ENCODE measurements around the gene KIAA1191.
A peak's percentile ranks its signal among the peaks of the same experiment; 100 is the strongest.

Gene KIAA1191

DNA sequence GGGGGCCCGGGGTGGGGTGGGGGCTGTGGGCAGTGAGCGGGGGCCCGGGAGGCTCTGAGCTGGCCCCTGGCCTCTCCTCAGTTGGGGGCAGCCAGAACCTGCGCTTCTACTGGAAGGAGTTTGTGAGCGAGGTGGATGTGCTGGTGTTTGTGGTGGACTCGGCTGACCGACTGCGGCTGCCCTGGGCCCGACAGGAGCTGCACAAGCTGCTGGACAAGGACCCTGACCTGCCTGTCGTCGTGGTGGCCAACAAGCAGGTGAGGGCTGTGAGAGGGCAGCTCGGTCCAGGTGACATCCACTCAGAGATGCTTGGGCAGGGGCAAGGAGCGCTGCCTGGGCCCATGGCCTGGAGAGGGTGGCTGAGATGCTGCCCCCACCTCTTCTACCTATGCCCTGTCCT, 7.2 kb upstream of the KIAA1191 start:
- no peak for TF ChIP-seq JUND (IDR thresholded peaks at IDR 0.05; ENCODE audit: low read depth)
- in situ Hi-C loops (cut with HindIII; ENCODE audit: low pct_unique_long_range_greater_than_20kb, low sequenced_read_pairs) = no loop called here
- no peak for DNase-seq (ENCODE audit: low read depth in 1 of 2, low spot score in 1 of 2)

DNA sequence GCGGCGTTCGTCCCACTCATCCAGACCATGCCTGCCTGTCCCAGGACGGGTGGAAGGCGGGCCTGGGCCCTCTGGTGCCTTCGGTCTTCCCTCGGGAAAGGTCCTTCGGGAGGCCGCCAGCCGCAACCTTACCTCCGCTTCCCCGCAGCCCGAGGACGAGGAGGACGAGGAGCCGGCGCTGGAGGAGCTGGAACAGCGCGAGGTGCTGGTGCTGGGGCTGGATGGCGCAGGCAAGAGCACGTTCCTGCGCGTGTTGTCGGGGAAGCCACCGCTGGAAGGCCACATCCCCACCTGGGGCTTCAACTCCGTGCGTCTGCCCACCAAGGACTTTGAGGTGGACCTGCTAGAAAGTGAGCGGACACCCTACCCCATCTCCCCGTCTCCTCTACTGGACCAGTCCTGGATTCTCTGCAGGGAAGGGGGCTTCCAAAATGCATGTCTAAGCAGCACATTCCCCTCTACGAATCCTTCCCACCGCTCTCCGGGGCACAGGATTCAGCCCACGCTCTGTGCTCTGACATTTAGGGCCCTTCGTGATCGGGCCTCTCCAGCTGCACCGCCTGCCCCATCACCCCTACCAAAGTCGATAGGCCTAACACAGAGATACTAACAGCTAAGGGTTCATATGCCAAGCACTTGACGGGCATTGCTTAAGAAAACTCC, 4.8 kb upstream of the KIAA1191 start:
- no peak for DNase-seq (ENCODE audit: low read depth in 1 of 2, low spot score in 1 of 2)
- TF ChIP-seq JUND (IDR thresholded peaks at IDR 0.05; ENCODE audit: low read depth) = no peak
- in situ Hi-C loops (cut with HindIII; ENCODE audit: low pct_unique_long_range_greater_than_20kb, low sequenced_read_pairs) = no loop called here

DNA sequence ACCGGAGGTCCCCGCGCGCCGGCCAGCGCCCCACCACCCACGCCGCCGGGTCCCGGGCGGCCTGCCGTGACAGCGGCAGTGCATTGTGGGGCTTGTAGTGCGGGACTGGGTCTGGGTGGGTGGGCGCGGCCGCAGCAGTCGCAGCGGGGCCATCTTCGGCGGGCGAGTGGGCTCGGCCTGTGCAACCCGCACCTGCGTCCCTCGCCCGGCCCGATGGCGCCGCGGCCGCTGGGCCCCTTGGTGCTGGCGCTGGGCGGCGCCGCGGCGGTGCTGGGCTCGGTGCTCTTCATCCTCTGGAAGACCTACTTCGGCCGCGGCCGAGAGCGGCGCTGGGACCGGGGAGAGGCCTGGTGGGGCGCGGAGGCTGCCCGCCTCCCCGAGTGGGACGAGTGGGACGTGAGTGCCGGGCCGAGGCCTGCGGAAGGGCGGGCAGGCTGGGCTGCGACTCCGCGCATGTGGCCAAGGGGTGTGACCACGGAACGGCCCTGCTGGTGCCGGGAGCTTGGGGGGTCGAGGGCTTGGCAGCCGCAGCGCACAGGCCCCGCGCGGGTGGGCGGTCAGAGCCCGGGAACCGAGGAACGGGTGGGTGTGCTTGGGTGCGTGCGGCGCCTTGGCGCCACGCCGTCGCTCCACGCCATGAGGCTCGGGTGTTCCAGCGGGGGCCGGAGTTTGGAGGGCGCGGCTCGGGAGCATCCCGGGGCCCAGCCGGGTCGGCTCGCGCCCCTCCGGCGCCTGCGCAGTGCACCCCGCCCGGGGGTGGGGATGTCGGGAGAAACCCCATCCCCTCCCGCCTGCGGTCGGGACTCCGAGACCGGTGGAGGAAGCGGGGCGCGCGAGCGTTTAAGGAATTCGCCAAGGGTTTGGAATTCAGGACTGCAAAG, 4.0 kb upstream of the KIAA1191 start, which contains the start of gene ARL10:
Gene ARL10, plus strand, starts transcription at position 137 of the 881 bp plus-strand sequence. Its CDS starts 77 bp downstream, at position 214.
- no peak for DNase-seq (ENCODE audit: low read depth in 1 of 2, low spot score in 1 of 2)
- in situ Hi-C loops (cut with HindIII; ENCODE audit: low pct_unique_long_range_greater_than_20kb, low sequenced_read_pairs) = no loop called here
- no peak for TF ChIP-seq JUND (IDR thresholded peaks at IDR 0.05; ENCODE audit: low read depth)

DNA sequence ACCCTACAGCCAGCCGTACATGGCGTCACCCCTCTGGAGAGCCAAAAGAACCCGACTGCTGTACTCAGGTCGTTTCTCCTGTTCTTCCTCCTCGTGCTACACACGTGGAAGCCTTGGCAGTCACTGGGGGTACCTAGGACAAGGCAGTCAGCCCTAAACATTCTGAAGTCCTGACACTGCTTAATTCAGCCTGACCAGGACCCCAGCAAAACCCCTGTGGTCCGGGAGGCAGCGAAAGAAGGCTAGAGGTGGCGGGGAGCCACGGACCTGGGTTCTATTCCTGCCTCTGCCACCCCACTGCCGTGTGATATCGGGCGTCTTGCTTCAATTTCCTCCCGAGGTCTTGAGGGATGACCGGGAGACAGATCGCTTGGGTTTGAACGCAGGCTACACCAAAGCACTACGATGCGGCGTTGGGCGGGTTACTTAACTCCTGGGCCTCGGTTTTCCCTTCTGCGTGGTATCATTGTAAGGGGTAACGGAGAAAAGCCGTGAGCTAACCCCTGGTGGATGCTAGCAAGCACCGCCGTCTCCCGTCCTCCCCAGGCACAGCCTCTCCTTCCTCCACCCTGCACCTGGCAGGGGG, 3.3 kb upstream of the KIAA1191 start:
- TF ChIP-seq JUND (IDR thresholded peaks at IDR 0.05; ENCODE audit: low read depth) = no peak
- no peak for DNase-seq (ENCODE audit: low read depth in 1 of 2, low spot score in 1 of 2)
- in situ Hi-C loops (cut with HindIII; ENCODE audit: low pct_unique_long_range_greater_than_20kb, low sequenced_read_pairs) = no loop called here

DNA sequence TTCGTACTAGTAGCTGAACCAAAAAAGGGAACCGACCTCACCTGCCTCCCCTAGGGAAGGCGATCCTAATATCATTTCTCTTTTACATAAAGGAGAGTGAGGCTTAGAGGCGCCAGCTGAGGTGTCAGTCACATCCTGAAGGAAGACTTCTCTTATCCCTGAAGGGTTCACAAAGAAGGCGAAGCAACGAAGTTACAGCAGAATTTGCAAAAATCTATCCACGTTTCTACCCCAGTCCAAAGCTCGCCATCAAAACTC, 598 bp upstream of the KIAA1191 start:
- TF ChIP-seq JUND (IDR thresholded peaks at IDR 0.05; ENCODE audit: low read depth) = no peak
- DNase-seq (ENCODE audit: low read depth in 1 of 2, low spot score in 1 of 2) = no peak
- in situ Hi-C loops (cut with HindIII; ENCODE audit: low pct_unique_long_range_greater_than_20kb, low sequenced_read_pairs) = no loop called here

DNA sequence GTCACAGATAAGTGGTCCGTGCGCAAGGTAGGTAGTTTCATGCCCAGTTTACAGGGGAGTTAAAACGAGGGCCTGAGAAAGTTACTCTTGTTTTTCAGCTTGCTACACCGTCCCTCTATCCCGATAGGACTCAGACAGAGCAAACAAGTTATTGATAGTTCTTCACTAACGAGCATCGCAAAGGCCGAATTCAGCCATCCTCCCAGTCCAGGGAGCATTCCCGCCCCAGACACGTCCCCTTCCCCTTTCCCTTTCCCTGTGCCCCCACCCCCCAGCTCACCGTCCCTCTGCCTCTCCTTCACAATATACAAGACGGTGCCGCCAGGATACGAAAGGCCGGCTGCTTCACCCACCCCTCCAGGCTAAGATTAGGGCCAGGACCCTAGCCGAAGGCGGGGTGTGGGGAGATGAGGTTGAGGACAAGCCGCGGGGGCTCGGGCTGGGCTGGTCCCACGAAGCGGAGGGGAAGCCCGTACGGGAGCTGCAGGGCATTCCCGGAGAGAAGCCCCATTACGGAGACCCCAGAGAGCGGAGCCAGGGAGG, 599 bp downstream of the KIAA1191 start:
- DNase-seq (ENCODE audit: low read depth in 1 of 2, low spot score in 1 of 2) = peak in 1 of 2 experiments; percentile 10
- in situ Hi-C loops (cut with HindIII; ENCODE audit: low pct_unique_long_range_greater_than_20kb, low sequenced_read_pairs) = no loop called here
- no peak for TF ChIP-seq JUND (IDR thresholded peaks at IDR 0.05; ENCODE audit: low read depth)

DNA sequence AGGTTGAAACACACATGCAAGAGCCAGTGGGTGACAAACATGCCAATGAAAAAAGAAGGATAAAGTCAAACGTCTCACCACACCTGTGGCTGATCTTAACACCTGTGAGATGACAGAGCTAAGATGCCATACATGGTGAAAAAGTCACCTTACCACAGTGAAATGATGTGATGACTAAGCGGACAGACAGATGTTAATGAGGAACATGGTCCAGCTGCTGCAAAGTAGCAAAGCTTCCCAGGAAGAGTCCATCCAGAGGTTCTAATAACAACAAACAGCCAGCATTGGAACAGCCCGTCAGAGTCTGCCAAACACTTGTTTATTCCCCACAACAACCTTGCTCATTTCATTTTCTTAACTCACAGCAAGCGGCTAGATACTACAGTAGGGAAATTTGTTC, 1.9 kb downstream of the KIAA1191 start:
- TF ChIP-seq JUND (IDR thresholded peaks at IDR 0.05; ENCODE audit: low read depth) = no peak
- in situ Hi-C loops (cut with HindIII; ENCODE audit: low pct_unique_long_range_greater_than_20kb, low sequenced_read_pairs) = no loop called here
- no peak for DNase-seq (ENCODE audit: low read depth in 1 of 2, low spot score in 1 of 2)

DNA sequence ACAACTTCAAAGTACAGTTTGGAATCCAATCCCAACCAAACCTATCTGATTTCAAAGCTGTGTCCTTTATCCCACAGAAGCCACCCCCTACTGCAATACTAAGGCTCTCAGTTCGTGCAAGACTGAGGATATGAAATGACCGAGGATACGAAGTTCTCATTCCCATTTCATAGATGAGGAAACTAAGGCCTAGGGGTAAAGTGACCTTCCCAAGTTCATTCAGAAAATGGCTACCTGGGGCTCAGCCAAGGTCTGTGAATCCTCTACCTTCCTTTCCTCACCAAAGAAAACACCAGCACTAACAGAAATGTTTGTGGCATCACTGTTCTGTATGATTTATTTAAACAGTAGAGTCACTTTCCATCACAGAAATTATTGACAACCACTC, 5.4 kb downstream of the KIAA1191 start:
- no peak for DNase-seq (ENCODE audit: low read depth in 1 of 2, low spot score in 1 of 2)
- no peak for TF ChIP-seq JUND (IDR thresholded peaks at IDR 0.05; ENCODE audit: low read depth)
- in situ Hi-C loops (cut with HindIII; ENCODE audit: low pct_unique_long_range_greater_than_20kb, low sequenced_read_pairs) = no loop called here

DNA sequence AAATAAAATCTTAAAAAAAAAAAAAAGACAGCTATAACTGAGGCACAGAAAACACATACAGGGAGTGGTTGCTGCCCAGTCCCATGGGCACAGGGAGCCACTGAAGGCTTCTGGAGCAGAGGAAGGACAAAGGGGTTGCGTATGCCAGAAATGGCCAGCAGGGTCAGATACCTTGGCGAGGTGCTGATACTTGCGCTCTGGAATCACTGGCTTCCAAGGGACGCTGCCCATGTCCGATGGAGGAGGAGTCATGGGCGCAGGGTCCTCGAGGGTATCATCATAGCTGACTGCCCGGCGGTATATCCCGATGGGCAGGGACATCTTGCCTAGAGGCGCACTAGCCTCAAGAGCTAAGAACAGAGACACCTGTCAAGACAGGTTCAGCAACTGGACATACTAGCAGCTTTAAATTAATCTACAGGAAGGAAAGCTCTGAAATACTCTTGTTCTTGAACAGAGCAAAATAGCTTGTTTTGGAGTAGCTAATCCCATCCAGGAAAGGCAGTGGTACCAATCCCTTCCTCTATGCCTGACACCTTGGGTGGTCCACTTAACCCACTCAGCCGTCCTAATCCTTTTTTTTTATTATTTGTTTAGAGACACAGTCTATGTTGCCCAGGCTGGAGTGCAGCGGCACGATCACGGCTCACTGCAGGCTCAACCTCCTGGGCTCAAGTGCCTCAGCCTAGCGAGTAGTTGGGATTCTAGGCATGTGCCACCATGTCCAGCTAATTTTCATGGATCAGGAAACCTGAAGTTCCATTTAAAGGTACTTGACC, 6.0 kb downstream of the KIAA1191 start:
- DNase-seq (ENCODE audit: low read depth in 1 of 2, low spot score in 1 of 2) = no peak
- no peak for TF ChIP-seq JUND (IDR thresholded peaks at IDR 0.05; ENCODE audit: low read depth)
- in situ Hi-C loops (cut with HindIII; ENCODE audit: low pct_unique_long_range_greater_than_20kb, low sequenced_read_pairs) = no loop called here

DNA sequence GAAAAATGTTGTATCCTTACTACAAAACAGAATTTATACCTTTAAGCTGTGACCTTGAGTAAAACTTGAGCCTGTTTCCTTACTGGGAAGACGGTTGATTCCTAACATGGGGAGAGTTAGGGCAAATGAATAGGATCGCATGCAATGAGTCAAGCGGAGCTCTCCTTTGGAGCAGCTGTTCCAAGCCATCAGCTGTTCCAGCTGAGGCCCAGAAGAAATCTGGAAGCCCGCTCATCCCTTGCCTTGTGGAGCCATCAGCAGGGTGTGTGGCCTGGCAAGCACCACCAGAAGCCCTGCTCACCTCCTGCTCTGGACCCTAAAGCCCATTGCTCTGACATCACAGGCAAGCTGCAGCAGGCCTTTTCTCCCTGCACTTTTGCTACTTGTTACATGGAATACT, 8.0 kb downstream of the KIAA1191 start:
- in situ Hi-C loops (cut with HindIII; ENCODE audit: low pct_unique_long_range_greater_than_20kb, low sequenced_read_pairs) = no loop called here
- TF ChIP-seq JUND (IDR thresholded peaks at IDR 0.05; ENCODE audit: low read depth) = no peak
- DNase-seq (ENCODE audit: low read depth in 1 of 2, low spot score in 1 of 2) = no peak

DNA sequence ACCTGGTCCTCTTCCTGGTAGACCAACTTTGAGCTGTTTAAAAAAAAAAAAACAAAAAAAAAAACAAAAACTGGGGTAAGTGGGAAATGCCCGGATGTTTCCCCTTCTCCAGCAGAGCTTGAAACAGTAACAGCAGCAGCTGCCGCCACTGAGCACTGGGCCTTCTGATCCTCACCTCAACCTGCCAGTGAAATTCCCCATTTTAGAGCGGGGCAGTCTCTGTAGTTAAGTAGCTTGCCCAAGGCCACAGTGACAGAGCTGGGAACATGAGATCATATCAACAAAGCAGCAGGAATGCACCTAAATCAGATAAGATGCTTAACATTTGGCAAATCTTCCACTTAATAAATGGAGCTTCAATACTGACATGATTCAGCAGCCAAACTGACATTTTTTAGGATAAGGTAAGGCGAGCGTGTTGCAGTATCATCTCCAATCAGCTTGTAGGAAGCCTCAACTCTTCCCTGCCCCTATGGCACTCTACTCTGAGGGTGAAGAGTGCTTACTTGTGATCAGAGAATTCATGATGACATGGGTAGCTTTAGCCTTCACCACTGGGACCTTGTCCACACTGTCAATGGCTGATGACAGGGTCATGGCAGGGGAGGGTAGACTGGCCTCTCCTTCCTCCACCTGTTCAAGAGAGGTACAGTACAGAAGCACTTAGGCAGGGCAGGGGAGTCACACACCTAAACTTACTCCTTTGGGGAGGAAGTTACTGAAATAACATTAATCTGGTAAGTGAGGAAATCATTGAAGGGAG, 9.3 kb downstream of the KIAA1191 start:
- in situ Hi-C loops (cut with HindIII; ENCODE audit: low pct_unique_long_range_greater_than_20kb, low sequenced_read_pairs) = no loop called here
- DNase-seq (ENCODE audit: low read depth in 1 of 2, low spot score in 1 of 2) = peak in 1 of 2 experiments; percentile 28
- no peak for TF ChIP-seq JUND (IDR thresholded peaks at IDR 0.05; ENCODE audit: low read depth)

DNA sequence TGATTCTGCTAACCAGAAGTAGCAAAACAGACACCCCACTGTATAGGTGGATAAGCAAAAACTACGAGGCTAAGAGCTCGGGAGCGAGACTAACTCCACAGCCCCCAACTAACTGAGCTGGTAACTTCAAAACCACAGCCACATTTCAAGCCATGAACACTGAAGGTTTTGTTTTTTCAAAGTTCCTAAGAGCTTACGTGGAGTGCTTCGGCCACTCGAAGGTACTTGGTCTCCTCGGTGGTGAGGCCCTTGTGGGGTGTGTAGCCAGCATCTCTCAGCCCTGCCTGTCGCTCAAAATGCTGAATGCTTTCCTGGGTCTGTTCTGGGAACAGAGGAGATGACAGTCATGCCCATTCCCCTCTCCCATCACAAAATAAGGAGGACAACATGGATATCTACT, 11.1 kb downstream of the KIAA1191 start:
- DNase-seq (ENCODE audit: low read depth in 1 of 2, low spot score in 1 of 2) = no peak
- no peak for TF ChIP-seq JUND (IDR thresholded peaks at IDR 0.05; ENCODE audit: low read depth)
- in situ Hi-C loops (cut with HindIII; ENCODE audit: low pct_unique_long_range_greater_than_20kb, low sequenced_read_pairs) = no loop called here
